Spleen (tissue), 11 donors: Measurements from ENCODE around the gene UBTF. TPM values are rescaled to one million over a fixed set of nuclear protein-coding genes. Genes with fewer than 3 reads are reported as not detected.
A peak's percentile ranks its signal among the peaks of the same experiment; 100 is the strongest.

Experiments
- DNase-seq: peaks from one replicate; pipeline ENCODE4 v3.0.0-alpha.2; 2020
- H3K27ac ChIP-seq, 8 donors: fragments of 200-600 bp; sonication (generic) in 7 of 8; 1 replicate in 4 of 8; 2 replicates in 4 of 8; pipeline versions ENCODE4 v1.5.0 to v1.8.0; 2016 to 2021; ENCODE audit warnings: inconsistent platforms in 4 of 8, mild to moderate bottlenecking in 4 of 8, moderate library complexity in 1 of 8
- H3K27me3 ChIP-seq, 7 donors: fragments of 200-600 bp; sonication (generic) in 6 of 7; replicated peaks in 1 of 7; 1 replicate in 4 of 7; 2 replicates in 3 of 7; pipeline versions ENCODE4 v1.5.0 to v1.8.0; 2016 to 2021; ENCODE audit warnings: inconsistent platforms in 3 of 7, mild to moderate bottlenecking in 1 of 7
- H3K36me3 ChIP-seq, 6 donors: fragments of 200-600 bp; sonication (generic) in 5 of 6; 1 replicate in 4 of 6; 2 replicates in 2 of 6; pipeline versions ENCODE4 v1.5.0 to v1.8.0; 2016 to 2021; ENCODE audit warnings: inconsistent platforms in 2 of 6
- H3K4me1 ChIP-seq, 6 donors: fragments of 200-600 bp; sonication (generic) in 5 of 6; 1 replicate in 3 of 6; 2 replicates in 3 of 6; pipeline versions ENCODE4 v1.5.0 to v1.8.0; 2016 to 2021; ENCODE audit warnings: inconsistent platforms in 3 of 6
- H3K4me3 ChIP-seq, 8 donors: fragments of 200-600 bp; sonication (generic) in 7 of 8; 1 replicate in 4 of 8; 2 replicates in 4 of 8; pipeline versions ENCODE4 v1.5.0 to v1.8.0; 2016 to 2021; ENCODE audit warnings: inconsistent platforms in 4 of 8, mild to moderate bottlenecking in 4 of 8, moderate library complexity in 2 of 8
- H3K9me3 ChIP-seq, 8 donors: fragments of 200-600 bp; sonication (generic) in 7 of 8; 1 replicate in 4 of 8; 2 replicates in 4 of 8; pipeline versions ENCODE4 v1.5.0 to v1.8.0; 2016 to 2021; ENCODE audit warnings: inconsistent platforms in 4 of 8
- POLR2A ChIP-seq, 3 donors: fragments of 450-650 bp; IDR thresholded peaks; one replicate each; pipeline ENCODE4 v1.5.1; 2017; ENCODE audit warnings: antibody characterized with exemption in 3 of 3, mild to moderate bottlenecking in 1 of 3
- POLR2AphosphoS5 ChIP-seq, 3 donors: sonication (generic); formaldehyde crosslinking; IDR thresholded peaks; one replicate each; pipeline ENCODE4 v1.5.1; 2017; ENCODE audit warnings: antibody characterized with exemption in 3 of 3
- WGBS, 5 donors: extraction: QIAGEN DNeasy Blood & Tissue Kit in 3 of 5; methylation state at CpG; one replicate each; pipeline versions ENCODE4 v1.1.5 to v1.1.7; 2013 to 2018; 5-methylcytosine and 5-hydroxymethylcytosine counted together
- intact Hi-C: fragments of 100-400 bp; cut with DNase I; formaldehyde crosslinking; loops from one replicate; pipeline ENCODE4 v1.15.0; 2023; ENCODE audit warnings: low total_unique reads
- polyA plus RNA-seq, 3 donors: library from polyadenylated mRNA; stranded (reverse); fragments of 200-250 nt; gene quantifications; one replicate each; pipeline ENCODE4 v1.2.1, GENCODE V29; 2013
- total RNA-seq, 7 donors: library from RNA; depleted of rRNA in 3 of 7; stranded (reverse); fragments of >200 nt in 3 of 7; fragmentation: NEBNext Ultra II Directional in 4 of 7; extraction: Animal tissue kit (Norgen Biotek cat#: 25700) in 4 of 7; gene quantifications; one replicate each; pipeline versions ENCODE4 v1.1.0 to v1.2.1, GENCODE V29; 2016 to 2021
- TF ChIP-seq, protein P1 (sequence below), 11 experiments: fragments of 200-600 bp in 7 of 11; fragments of 450-650 bp in 4 of 11; sonication (generic) in 4 of 11; IDR thresholded peaks in 8 of 11; conservative IDR thresholded peaks in 3 of 11; 1 replicate in 7 of 11; 2 replicates in 4 of 11; pipeline versions ENCODE4 v1.4.0 to v1.8.0; 2016 to 2021; ENCODE audit warnings: antibody characterized with exemption in 11 of 11, inconsistent platforms in 4 of 11, mild to moderate bottlenecking in 1 of 11
- donor health status: healthy with polysubstance abuse.
- donor health status: DM: no; HTN: no; CAD: no; lungs with moderate emphysema.
- donor health status: DM: no; HTN: no; CAD: no.
- donor health status: Bipolar disorder and iron deficiency.
- donor health status: healthy.
- donor health status: DM: no; HTN: no; CAD: no.
- donor health status: DM: yes; HTN: yes; CAD: no.

Gene UBTF
- total and polyA plus RNA-seq, 10 donors, result 43.2 to 113 (median 89.2) TPM

DNA sequence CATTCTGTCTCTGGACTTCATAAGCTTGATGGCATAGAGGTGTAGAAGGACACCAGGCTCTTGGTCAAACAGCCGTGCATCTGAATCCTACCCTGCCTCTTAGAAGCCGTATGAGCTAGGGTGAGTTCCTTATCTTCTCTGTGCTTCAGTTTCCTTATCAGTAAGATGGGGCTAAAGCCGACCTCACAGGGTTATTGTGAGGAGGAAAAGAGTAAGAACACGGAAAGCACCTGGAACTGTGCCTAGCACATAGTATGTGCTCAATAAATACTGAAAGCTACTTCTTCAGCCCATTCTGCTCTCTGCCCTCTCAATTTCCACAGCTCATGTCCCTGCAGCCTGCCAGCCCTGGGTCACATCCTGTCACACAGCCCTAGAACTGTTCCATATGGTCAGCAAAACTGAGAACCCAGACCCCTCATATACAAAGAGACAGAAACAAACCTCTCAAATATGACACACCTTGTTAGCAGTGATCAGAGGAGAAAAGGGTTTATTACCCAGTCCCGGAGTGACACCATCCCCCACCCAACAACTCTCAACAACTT lies 17.0 kb upstream of the UBTF start:
- TF ChIP-seq, protein P1, sequence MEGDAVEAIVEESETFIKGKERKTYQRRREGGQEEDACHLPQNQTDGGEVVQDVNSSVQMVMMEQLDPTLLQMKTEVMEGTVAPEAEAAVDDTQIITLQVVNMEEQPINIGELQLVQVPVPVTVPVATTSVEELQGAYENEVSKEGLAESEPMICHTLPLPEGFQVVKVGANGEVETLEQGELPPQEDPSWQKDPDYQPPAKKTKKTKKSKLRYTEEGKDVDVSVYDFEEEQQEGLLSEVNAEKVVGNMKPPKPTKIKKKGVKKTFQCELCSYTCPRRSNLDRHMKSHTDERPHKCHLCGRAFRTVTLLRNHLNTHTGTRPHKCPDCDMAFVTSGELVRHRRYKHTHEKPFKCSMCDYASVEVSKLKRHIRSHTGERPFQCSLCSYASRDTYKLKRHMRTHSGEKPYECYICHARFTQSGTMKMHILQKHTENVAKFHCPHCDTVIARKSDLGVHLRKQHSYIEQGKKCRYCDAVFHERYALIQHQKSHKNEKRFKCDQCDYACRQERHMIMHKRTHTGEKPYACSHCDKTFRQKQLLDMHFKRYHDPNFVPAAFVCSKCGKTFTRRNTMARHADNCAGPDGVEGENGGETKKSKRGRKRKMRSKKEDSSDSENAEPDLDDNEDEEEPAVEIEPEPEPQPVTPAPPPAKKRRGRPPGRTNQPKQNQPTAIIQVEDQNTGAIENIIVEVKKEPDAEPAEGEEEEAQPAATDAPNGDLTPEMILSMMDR (IDR thresholded peaks at IDR 0.05 in 8 of 11, conservative IDR thresholded peaks at IDR 0.05 in 3 of 11), result no peak
- TF ChIP-seq POLR2AphosphoS5 (IDR thresholded peaks at IDR 0.05) (no peak), POLR2A (IDR thresholded peaks at IDR 0.05) (no peak)
- H3K27ac ChIP-seq, result no peak overlapping the region
- no peak overlapping the region for H3K4me3 ChIP-seq
- DNase-seq, result no peak
- peaks cover 0 to 29% (median 13%) of the 10 kb centered on the region in 6 donors for H3K4me1 ChIP-seq
- H3K36me3 ChIP-seq, result no peaks in the 10 kb centered on the region
- intact Hi-C loops, result no loop called here
- 41 to 72% (median 55%) methylated on average over 5 of the region's 5 CpGs for WGBS, 5 donors
- H3K9me3 ChIP-seq, result no peaks in the 10 kb centered on the region
- no peaks in the 10 kb centered on the region for H3K27me3 ChIP-seq

DNA sequence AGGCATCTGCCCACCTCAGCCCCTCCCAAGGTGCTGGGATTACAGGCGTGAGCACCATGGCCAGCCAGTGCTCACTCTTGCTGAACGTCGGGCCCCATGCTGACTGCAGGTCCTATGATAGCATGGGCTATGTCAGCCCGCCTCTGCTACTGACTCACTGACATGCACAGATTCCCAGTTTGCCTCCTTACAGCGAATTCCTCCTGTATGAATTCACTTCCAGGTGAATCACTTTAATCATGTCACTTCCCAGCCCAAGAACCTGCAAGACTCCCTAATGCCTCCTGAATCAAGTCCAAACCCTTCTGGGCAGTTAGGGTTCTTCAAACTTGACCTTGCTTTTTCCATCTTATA lies 16.1 kb upstream of the UBTF start:
- no peak overlapping the region for H3K4me3 ChIP-seq
- intact Hi-C loops, result no loop called here
- no peaks in the 10 kb centered on the region for H3K9me3 ChIP-seq
- H3K36me3 ChIP-seq, result no peaks in the 10 kb centered on the region
- DNase-seq, result no peak
- 77 to 91% (median 88%) methylated on average over 5 of the region's 5 CpGs for WGBS, 5 donors
- peaks cover 0 to 29% (median 13%) of the 10 kb centered on the region in 6 donors for H3K4me1 ChIP-seq
- TF ChIP-seq POLR2AphosphoS5 (IDR thresholded peaks at IDR 0.05) (no peak), POLR2A (IDR thresholded peaks at IDR 0.05) (no peak)
- TF ChIP-seq, protein P1 (IDR thresholded peaks at IDR 0.05 in 8 of 11, conservative IDR thresholded peaks at IDR 0.05 in 3 of 11), result no peak
- H3K27ac ChIP-seq, result peak overlapping the region in 2 of 8 donors; percentile 32 to 64
- H3K27me3 ChIP-seq, result no peaks in the 10 kb centered on the region

DNA sequence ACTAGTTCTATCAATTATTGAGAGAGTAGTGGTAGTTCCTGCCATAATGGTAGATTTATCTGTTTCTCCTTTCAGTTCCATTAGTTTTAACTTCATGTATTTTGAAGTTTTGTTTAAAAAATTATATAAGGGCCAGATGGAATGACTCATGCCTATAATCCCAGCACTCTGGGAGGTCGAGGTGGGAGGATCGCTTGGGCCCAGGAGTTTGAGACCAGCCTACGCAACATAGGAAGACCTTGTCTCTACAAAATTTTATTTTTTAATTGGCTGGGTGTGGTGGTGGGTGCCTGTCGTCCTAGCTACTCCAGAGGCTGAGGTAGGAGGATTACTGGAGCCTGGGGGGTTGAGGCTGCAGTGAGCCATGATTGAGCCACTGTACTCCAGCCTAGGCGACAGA lies 14.1 kb upstream of the UBTF start:
- Histone ChIP-seq H3K4me1 (peaks cover 0 to 29% (median 13%) of the 10 kb centered on the region in 6 donors), H3K27me3 (no peaks in the 10 kb centered on the region), H3K9me3 (no peaks in the 10 kb centered on the region), H3K4me3 (no peak overlapping the region), H3K36me3 (no peaks in the 10 kb centered on the region), H3K27ac (no peak overlapping the region)
- TF ChIP-seq POLR2AphosphoS5 (IDR thresholded peaks at IDR 0.05) (no peak), POLR2A (IDR thresholded peaks at IDR 0.05) (no peak)
- TF ChIP-seq, protein P1 (IDR thresholded peaks at IDR 0.05 in 8 of 11, conservative IDR thresholded peaks at IDR 0.05 in 3 of 11), result no peak
- DNase-seq, result no peak
- intact Hi-C loops, result no loop called here
- 77 to 87% (median 84%) methylated on average over 5 of the region's 5 CpGs for WGBS, 5 donors

DNA sequence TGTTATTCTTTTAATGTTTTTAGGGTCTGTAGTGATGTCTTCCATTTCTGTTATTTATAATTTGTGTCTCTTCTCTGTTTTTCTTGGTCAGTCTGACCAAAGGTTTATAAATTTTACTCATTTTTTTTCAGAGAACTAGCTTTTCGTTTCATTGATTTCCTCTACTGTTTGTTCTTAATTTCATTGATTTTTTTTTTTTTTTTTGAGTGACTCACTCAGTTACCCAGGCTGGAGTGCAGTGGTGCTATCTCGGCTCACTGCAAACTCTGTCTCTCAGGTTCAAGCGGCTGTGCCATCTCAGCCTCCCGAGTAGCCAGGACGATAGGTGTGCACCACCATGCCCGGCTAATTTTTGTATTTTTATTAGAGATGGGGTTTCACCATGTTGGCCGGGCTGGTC lies 12.6 kb upstream of the UBTF start:
- no peaks in the 10 kb centered on the region for H3K36me3 ChIP-seq
- peaks cover 0 to 29% (median 13%) of the 10 kb centered on the region in 6 donors for H3K4me1 ChIP-seq
- no peak overlapping the region for H3K4me3 ChIP-seq
- H3K9me3 ChIP-seq, result no peaks in the 10 kb centered on the region
- H3K27me3 ChIP-seq, result no peaks in the 10 kb centered on the region
- 90 to 96% (median 93%) methylated on average over 7 of the region's 7 CpGs for WGBS, 5 donors
- TF ChIP-seq, protein P1 (IDR thresholded peaks at IDR 0.05 in 8 of 11, conservative IDR thresholded peaks at IDR 0.05 in 3 of 11), result no peak
- no peak for TF ChIP-seq POLR2A (IDR thresholded peaks at IDR 0.05)
- TF ChIP-seq POLR2AphosphoS5 (IDR thresholded peaks at IDR 0.05), result no peak
- no peak overlapping the region for H3K27ac ChIP-seq
- DNase-seq, result no peak
- intact Hi-C loops, result no loop called here
